GM12878 (cell line): ENCODE data around the gene ISL1. TPM values are rescaled to one million over a fixed set of nuclear protein-coding genes. Genes with fewer than 3 reads are reported as not detected.

Experiments
- ATAC-seq: fragments of 200-7000 bp; cut with Tn5 transposase; 3 replicates; pipeline ENCODE4 v1.9.1; 2020; ENCODE audit warnings: mild to moderate bottlenecking, moderate library complexity
- BruUV-seq: library from RNA; stranded (reverse); fragments of 400-500 nt; replicated peaks from 2 replicates; lab custom pipeline; 2021; lab: Mats Ljungman, UMichigan
- CTCF ChIA-PET: fragments of 300-600 bp; sonication (Branson Sonifier 250); formaldehyde crosslinking; extraction: SDS; loops from one replicate; lab custom pipeline; 2021; ENCODE audit warnings: inconsistent platforms; lab: Yijun Ruan, JAX
- POLR2A ChIA-PET: fragments of 350-600 bp; formaldehyde crosslinking; extraction: SDS; loops from one replicate; lab custom pipeline; 2021; ENCODE audit warnings: inconsistent platforms; lab: Charles Lee
- RAD21 ChIA-PET: fragments of 300-600 bp; sonication (Branson Sonifier 250); formaldehyde crosslinking; loops from one replicate; lab custom pipeline; 2023; ENCODE audit warnings: antibody characterized with exemption; ENCODE audit not compliant: unreplicated experiment; lab: Charles Lee
- SMC1A ChIA-PET: fragments of 300-600 bp; sonication (Branson Sonifier 250); formaldehyde crosslinking; loops from one replicate; lab custom pipeline; 2023; ENCODE audit not compliant: unreplicated experiment, uncharacterized antibody; lab: Charles Lee
- DNase-seq: peaks from one replicate; pipeline ENCODE4 v3.0.0-alpha.2; 2011; ENCODE audit warnings: low read depth, low spot score
- FAIRE-seq: peaks from 3 replicates; lab custom pipeline; 2011; peaks lifted over from hg19 to GRCh38; lab: Jason Lieb, UNC
- H2AFZ ChIP-seq: 2 replicates; pipeline ENCODE4 v1.6.0; 2011; ENCODE audit warnings: low read depth, low read length, control low read depth; ENCODE audit not compliant: control insufficient read depth
- H3K27ac ChIP-seq: 2 replicates; pipeline ENCODE4 v1.5.1; 2011; ENCODE audit warnings: control low read depth; ENCODE audit not compliant: control insufficient read depth, insufficient read depth
- H3K27me3 ChIP-seq, 2 experiments: replicated peaks in 1 of 2; 2 replicates each; pipeline versions ENCODE4 v1.6.0 to v1.6.1; 2011; ENCODE audit warnings: low read length in 1 of 2; ENCODE audit not compliant: control insufficient read depth in 2 of 2, insufficient read depth in 2 of 2
- H3K36me3 ChIP-seq, 2 experiments: 2 replicates each; pipeline ENCODE4 v1.5.1; 2011; ENCODE audit warnings: low read length in 1 of 2; ENCODE audit not compliant: control insufficient read depth in 2 of 2, insufficient read depth in 2 of 2
- H3K4me1 ChIP-seq: 2 replicates; pipeline ENCODE4 v1.6.1; 2011; ENCODE audit warnings: mild to moderate bottlenecking, low read length, moderate library complexity, mixed read lengths; ENCODE audit not compliant: control insufficient read depth, insufficient read depth
- H3K4me2 ChIP-seq: 2 replicates; pipeline ENCODE4 v1.6.0; 2011; ENCODE audit warnings: control low read depth; ENCODE audit not compliant: control insufficient read depth, insufficient read depth
- H3K4me3 ChIP-seq: fragments of 200-600 bp; sonication (generic); 2 replicates; pipeline ENCODE4 v1.5.1; 2016
- H3K79me2 ChIP-seq: 2 replicates; pipeline ENCODE4 v1.6.0; 2011; ENCODE audit warnings: low read length; ENCODE audit not compliant: control insufficient read depth, insufficient read depth
- H3K9ac ChIP-seq: 2 replicates; pipeline ENCODE4 v1.8.0; 2011; ENCODE audit warnings: low read length, control low read depth, mixed read lengths; ENCODE audit not compliant: control insufficient read depth, insufficient read depth
- H3K9me3 ChIP-seq: replicated peaks from 3 replicates; pipeline ENCODE4 v1.5.1; 2011; ENCODE audit warnings: mild to moderate bottlenecking, low read length; ENCODE audit not compliant: control insufficient read depth, insufficient read depth
- H4K20me1 ChIP-seq: 2 replicates; pipeline ENCODE4 v1.6.0; 2011; ENCODE audit not compliant: control insufficient read depth, insufficient read depth
- BHLHE40 ChIP-seq, 2 experiments: fragments of 450-650 bp in 1 of 2; IDR thresholded peaks; 2 replicates each; pipeline ENCODE4 v1.6.1; 2011 to 2017; ENCODE audit warnings: low read depth in 2 of 2, borderline replicate concordance in 1 of 2, improper control_type of control experiment in 1 of 2, low read length in 1 of 2, mild to moderate bottlenecking in 1 of 2
- BRCA1 ChIP-seq: IDR thresholded peaks from 2 replicates; pipeline ENCODE4 v1.6.1; 2011; ENCODE audit warnings: low read depth, low read length, improper control_type of control experiment
- RAD51 ChIP-seq: fragments of 450-650 bp; IDR thresholded peaks from 2 replicates; pipeline ENCODE4 v1.6.1; 2016; ENCODE audit warnings: moderate library complexity, mild to moderate bottlenecking, inconsistent platforms
- SMC3 ChIP-seq: IDR thresholded peaks from 2 replicates; pipeline ENCODE4 v1.6.1; 2011; ENCODE audit warnings: low read length, improper control_type of control experiment, borderline replicate concordance
- ZNF622 ChIP-seq: fragments of 450-650 bp; IDR thresholded peaks from 2 replicates; pipeline ENCODE4 v1.6.1; 2017; ENCODE audit warnings: mild to moderate bottlenecking, inconsistent platforms
- whole genome bisulfite sequencing: methylation state at CpG from one replicate; pipeline ENCODE4 v1.1.6; 2016; ENCODE audit warnings: low lambda C conversion rate; ENCODE audit not compliant: insufficient replicate concordance, insufficient coverage; ENCODE audit errors: missing lambda C conversion rate; 5-methylcytosine and 5-hydroxymethylcytosine counted together
- in situ Hi-C: fragments of 300-500 bp; cut with MboI; formaldehyde crosslinking; loops from 9 replicates; pipeline ENCODE4 v1.14.3; 2018; ENCODE audit warnings: mixed read lengths
- intact Hi-C: fragments of 100-400 bp; cut with micrococcal nuclease; formaldehyde crosslinking; loops from one replicate; pipeline ENCODE4 v1.14.2; 2022; ENCODE audit not compliant: unreplicated experiment
- polyA plus RNA-seq, 11 experiments: library from polyadenylated mRNA; depleted of rRNA in 4 of 11; unstranded in 6 of 11; stranded (reverse) in 5 of 11; fragments of >200 nt; fragmentation: Nextera tagmentation in 4 of 11; fragmentation: Illumina TruSeq in 1 of 11; extraction: Ambion mirVana in 4 of 11; extraction: Trizol in 1 of 11; gene quantifications; 1 replicate in 1 of 11; 2 replicates in 10 of 11; pipeline versions ENCODE4 v1.2.1 to v1.2.3, GENCODE V29; 2011 to 2016; ENCODE audit warnings: inconsistent platforms in 2 of 11, missing spikeins in 2 of 11, low read depth in 1 of 11
- total RNA-seq, 4 experiments: library from RNA; depleted of rRNA in 3 of 4; stranded (reverse); fragments of >200 nt in 3 of 4; fragmentation: Illumina TruSeq in 1 of 4; extraction: Trizol in 1 of 4; gene quantifications; 2 replicates each; pipeline versions ENCODE4 v1.2.1 to v1.2.3, GENCODE V29; 2013 to 2021
- TF ChIP-seq, protein P1 (sequence below): IDR thresholded peaks from 2 replicates; pipeline ENCODE4 v1.6.1; 2012; ENCODE audit warnings: low read depth, low read length, improper control_type of control experiment
- TF ChIP-seq, protein P2 (sequence below): fragments of 450-650 bp; IDR thresholded peaks from 2 replicates; pipeline ENCODE4 v1.6.1; 2017; ENCODE audit warnings: mild to moderate bottlenecking, low read depth, inconsistent platforms; ENCODE audit not compliant: poor library complexity, severe bottlenecking

ISL1 gene
- total and polyA plus RNA-seq, 10 of the 15 experiments (the other 5 are each of a cell fraction or from before 2014, with no cell fraction given) = 0.08 TPM; not detected in 9

DNA sequence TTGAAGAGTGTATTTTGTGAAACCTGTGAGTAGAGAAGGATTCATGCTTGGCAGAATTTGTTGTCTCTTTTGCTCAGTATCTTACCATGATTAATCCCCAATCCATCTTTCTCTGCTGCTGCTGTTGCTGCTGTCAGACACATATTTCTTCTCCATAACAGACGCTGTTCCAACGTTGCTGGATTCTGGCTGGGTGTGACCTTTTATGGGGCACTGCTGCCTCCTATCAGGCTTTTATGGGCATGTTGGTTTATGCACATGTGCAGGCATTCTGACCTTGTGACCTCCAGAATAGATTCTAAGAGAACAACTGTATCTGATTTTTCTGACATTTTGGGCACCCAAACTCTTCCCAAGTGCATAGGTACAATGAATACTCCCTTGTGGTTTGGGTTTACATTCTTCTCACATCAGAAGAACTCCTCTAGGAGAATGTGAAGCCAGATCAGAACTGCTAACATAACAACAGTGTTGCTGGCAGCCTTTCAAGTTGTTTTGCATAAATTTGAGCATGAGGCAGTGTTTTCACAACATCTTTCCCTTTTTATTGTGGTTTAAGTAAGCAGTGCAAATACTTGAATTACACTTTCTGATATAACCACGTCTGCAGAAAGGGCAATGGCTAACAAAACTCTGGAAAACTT is 9.2 kb upstream of the ISL1 start (continued):
- TF ChIP-seq, protein P1, sequence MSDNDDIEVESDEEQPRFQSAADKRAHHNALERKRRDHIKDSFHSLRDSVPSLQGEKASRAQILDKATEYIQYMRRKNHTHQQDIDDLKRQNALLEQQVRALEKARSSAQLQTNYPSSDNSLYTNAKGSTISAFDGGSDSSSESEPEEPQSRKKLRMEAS = no peak
- no peak for TF ChIP-seq BRCA1

DNA sequence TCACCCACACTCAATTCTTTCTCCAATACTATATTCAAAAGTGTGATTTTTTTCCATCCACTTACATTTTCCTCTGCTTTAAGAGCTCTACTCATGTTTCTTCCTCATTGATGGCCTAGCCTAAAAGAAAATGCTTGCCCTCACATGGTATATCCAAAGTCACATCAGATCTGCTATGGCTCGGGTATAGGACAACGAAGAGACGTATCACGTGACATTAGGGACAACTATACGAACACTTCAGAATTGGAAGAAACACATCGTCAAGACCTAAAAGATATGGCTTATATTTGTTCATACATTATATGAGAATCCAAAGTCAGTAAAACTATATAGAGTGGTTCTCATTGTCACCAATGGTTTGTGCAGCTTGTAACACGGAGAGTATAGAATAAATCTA is 8.2 kb upstream of the ISL1 start:
- ChIA-PET POLR2A (no interaction called here), RAD21 (no interaction called here), SMC1A (interaction anchor here (0.5 to 1.1 kb wide), 2 partner anchors 377 to 631 kb away, joined by 3 read pairs; no protein-coding TSS in a partner anchor), CTCF (no interaction called here)
- 59% methylated on average over 7 of the region's 7 CpGs for WGBS
- intact Hi-C loops = no loop called here
- no peak for ATAC-seq
- Histone ChIP-seq H3K36me3 (no peaks in the 10 kb centered on the region), H3K79me2 (no peaks in the 10 kb centered on the region), H3K4me1 (no peaks in the 10 kb centered on the region), H4K20me1 (no peaks in the 10 kb centered on the region), H3K27me3 (peaks cover 6% of the 10 kb centered on the region in 2 experiments; a peak in 3 of 4 replicates), H3K4me2 (no peak overlapping the region), H3K27ac (no peak overlapping the region), H3K9me3 (no peaks in the 10 kb centered on the region), H2AFZ (no peak overlapping the region), H3K9ac (no peak overlapping the region), H3K4me3 (no peak overlapping the region)
- no TSS peak for BruUV-seq
- no peak for FAIRE-seq
- in situ Hi-C loops = loop anchor here (25.0 kb wide), 1 partner anchor 1287 kb away; no protein-coding TSS in a partner anchor
- DNase-seq = no peak
- TF ChIP-seq BHLHE40 (IDR thresholded peaks at IDR 0.05; ENCODE audit: borderline replicate concordance in 1 of 2, low read depth in 2 of 2, low read length in 1 of 2) (no peak), RAD51 (peak; percentile 20; the same call in 1 of the 2 replicates)

DNA sequence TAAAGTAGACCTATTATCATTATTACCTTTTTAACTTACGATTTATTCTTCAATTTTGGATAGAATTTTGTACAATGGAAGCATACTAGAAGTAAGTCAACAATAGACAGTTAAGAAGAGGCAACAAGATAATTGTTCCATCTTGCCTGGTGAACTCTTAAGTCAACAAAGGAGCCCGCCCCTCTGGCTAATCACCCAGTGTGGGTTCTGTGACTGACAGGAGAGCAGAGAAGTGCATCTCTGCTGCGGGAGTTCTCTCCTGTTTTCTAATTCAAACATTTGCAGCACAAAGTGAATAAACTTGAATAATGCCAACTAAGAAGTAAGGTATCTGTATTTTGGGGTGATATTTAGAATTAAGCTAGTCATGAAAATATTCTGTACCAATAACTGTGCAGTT is 6.7 kb upstream of the ISL1 start:
- DNase-seq (no peak), ATAC-seq (no peak), FAIRE-seq (no peak)
- TF ChIP-seq, protein P1 = no peak
- TF ChIP-seq SMC3 (no peak), ZNF622 (no peak)
- TF ChIP-seq, protein P2, sequence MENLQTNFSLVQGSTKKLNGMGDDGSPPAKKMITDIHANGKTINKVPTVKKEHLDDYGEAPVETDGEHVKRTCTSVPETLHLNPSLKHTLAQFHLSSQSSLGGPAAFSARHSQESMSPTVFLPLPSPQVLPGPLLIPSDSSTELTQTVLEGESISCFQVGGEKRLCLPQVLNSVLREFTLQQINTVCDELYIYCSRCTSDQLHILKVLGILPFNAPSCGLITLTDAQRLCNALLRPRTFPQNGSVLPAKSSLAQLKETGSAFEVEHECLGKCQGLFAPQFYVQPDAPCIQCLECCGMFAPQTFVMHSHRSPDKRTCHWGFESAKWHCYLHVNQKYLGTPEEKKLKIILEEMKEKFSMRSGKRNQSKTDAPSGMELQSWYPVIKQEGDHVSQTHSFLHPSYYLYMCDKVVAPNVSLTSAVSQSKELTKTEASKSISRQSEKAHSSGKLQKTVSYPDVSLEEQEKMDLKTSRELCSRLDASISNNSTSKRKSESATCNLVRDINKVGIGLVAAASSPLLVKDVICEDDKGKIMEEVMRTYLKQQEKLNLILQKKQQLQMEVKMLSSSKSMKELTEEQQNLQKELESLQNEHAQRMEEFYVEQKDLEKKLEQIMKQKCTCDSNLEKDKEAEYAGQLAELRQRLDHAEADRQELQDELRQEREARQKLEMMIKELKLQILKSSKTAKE = no peak
- POLR2A ChIA-PET = no interaction called here
- RAD21 ChIA-PET = no interaction called here
- Histone ChIP-seq H3K4me3 (no peak overlapping the region), H3K36me3 (no peaks in the 10 kb centered on the region), H3K9ac (no peak overlapping the region), H3K4me2 (no peak overlapping the region), H3K9me3 (no peaks in the 10 kb centered on the region), H2AFZ (no peak overlapping the region), H3K27me3 (peaks cover 6% of the 10 kb centered on the region in 2 experiments; a peak in 3 of 4 replicates), H4K20me1 (no peaks in the 10 kb centered on the region), H3K79me2 (no peaks in the 10 kb centered on the region), H3K27ac (no peak overlapping the region), H3K4me1 (no peaks in the 10 kb centered on the region)
- no TSS peak for BruUV-seq
- intact Hi-C loops (no loop called here), in situ Hi-C loops (loop anchor here (25.0 kb wide), 1 partner anchor 1286 kb away; no protein-coding TSS in a partner anchor)
- 0% methylated on average over 3 of the region's 3 CpGs for WGBS
- SMC1A ChIA-PET = no interaction called here
- CTCF ChIA-PET = no interaction called here
